ENCODE measurements around the gene GRM2.

Gene GRM2

DNA sequence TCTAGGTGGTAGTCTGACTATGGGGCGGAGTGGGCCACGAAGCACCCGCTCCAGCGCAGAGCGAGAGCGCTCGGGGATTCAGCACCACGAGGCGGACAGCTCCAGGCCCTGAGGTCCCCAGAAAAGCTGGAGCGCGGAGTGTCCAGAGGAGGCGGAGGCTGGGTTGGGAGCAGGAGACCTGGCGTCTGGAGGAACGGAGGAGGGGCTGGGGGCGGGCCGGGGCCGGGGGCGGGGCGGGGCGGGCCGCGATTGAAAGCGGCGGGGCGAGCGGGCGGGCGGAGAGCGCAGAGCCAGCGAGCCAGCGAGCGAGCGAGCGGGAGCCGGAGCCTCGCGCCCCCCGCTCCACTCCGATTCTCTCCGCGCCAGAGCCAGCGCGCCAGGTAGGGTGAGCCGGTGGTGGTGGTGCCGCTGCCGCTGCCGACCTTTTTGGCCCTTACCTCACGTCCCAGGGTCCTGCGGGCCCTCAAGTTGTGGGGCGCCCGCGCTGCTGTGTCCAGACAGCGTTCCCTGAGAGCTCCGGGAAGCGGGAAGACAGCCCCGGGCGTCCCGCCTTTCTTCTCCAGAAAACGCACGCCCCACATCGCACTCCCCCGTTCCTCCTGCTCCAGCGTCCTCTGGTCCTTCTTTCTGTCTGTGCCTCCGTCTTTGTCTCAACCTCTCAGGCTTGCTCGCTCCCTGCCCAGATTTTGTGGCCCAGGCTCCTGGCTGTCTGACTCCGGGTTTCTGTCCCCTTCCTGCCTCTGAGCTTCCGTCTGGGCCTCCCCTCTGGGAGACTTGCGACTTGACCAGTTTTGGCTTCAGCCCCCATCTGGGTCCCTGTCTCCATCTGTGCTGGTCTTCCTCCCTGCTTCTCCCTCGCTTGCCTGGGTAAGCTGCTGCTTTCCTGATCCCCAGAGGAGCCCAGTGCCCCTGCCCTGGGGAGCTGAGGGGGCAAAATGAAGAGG lies at the start of gene GRM2:
TSS of gene GRM2 (plus strand) at position 281 of the 944 bp plus-strand sequence. CDS start 1,916 bp downstream, outside the sequence.
- ATAC-seq (ENCODE audit: insufficient read depth, low read depth) = peak; percentile 64
- no peak within 1 kb of the TSS for H3K9ac ChIP-seq (ENCODE audit: low read depth, low read length)
- no peaks in the 10 kb centered on the region for H3K9me3 ChIP-seq (ENCODE audit: insufficient read depth, low read length, severe bottlenecking)
- no peaks in the 10 kb centered on the region for H3K27me3 ChIP-seq (ENCODE audit: insufficient read depth, low read length, poor library complexity)
- peaks cover 26% of the 10 kb centered on the region for H4K20me1 ChIP-seq (ENCODE audit: insufficient read depth, low read length)
- no peak within 1 kb of the TSS for H3K27ac ChIP-seq (ENCODE audit: low read length)
- H3K36me3 ChIP-seq (ENCODE audit: insufficient read depth, low read length) = peaks cover 35% of the 10 kb centered on the region
- H3K4me1 ChIP-seq (ENCODE audit: insufficient read depth, low read length) = no peaks in the 10 kb centered on the region
- H3K4me2 ChIP-seq (ENCODE audit: insufficient read depth, low read length) = no peak within 1 kb of the TSS
- H3K4me3 ChIP-seq (ENCODE audit: low read depth in 1 of 2, low read length in 2 of 2) = no peak within 1 kb of the TSS
- H2AFZ ChIP-seq (ENCODE audit: low read depth, low read length) = no peak within 1 kb of the TSS
- TF ChIP-seq EZH2 (IDR thresholded peaks at IDR 0.05; ENCODE audit: borderline replicate concordance, low read depth, low read length, severe bottlenecking) = no peak
- TF ChIP-seq, protein P1, sequence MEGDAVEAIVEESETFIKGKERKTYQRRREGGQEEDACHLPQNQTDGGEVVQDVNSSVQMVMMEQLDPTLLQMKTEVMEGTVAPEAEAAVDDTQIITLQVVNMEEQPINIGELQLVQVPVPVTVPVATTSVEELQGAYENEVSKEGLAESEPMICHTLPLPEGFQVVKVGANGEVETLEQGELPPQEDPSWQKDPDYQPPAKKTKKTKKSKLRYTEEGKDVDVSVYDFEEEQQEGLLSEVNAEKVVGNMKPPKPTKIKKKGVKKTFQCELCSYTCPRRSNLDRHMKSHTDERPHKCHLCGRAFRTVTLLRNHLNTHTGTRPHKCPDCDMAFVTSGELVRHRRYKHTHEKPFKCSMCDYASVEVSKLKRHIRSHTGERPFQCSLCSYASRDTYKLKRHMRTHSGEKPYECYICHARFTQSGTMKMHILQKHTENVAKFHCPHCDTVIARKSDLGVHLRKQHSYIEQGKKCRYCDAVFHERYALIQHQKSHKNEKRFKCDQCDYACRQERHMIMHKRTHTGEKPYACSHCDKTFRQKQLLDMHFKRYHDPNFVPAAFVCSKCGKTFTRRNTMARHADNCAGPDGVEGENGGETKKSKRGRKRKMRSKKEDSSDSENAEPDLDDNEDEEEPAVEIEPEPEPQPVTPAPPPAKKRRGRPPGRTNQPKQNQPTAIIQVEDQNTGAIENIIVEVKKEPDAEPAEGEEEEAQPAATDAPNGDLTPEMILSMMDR (IDR thresholded peaks at IDR 0.05; ENCODE audit: borderline replicate concordance, extremely low read depth, low read length, poor library complexity, severe bottlenecking) = no peak
- H3K79me2 ChIP-seq (ENCODE audit: insufficient read depth, low read length) = no peaks in the 10 kb centered on the region
- DNase-seq = peak; percentile 34

DNA sequence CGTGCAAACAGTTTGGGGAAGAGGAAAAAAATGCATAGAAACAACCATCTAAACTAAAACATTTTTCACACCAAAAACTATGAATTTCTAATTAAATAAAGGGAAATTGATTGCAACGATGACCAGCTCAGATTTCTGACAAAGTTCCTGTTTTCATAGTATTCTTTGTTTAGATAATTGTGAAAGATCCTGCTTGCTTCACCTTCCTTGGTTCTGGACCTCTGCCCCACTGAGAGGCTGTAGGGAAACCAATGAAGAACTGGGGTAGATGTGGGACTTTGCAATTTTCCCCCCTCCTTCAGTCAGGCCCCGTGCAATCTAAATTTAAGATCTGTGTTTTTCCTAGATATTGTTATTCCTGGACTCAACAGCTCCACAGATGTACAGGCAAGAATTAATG lies 49.6 kb upstream of the GRM2 start:
- no peaks in the 10 kb centered on the region for H3K27me3 ChIP-seq (ENCODE audit: insufficient read depth, low read length, poor library complexity)
- no peaks in the 10 kb centered on the region for H3K4me1 ChIP-seq (ENCODE audit: insufficient read depth, low read length)
- no peak for DNase-seq
- H3K4me3 ChIP-seq (ENCODE audit: low read depth in 1 of 2, low read length in 2 of 2) = no peak overlapping the region
- peaks cover 49% of the 10 kb centered on the region for H3K36me3 ChIP-seq (ENCODE audit: insufficient read depth, low read length)
- H3K9ac ChIP-seq (ENCODE audit: low read depth, low read length) = no peak overlapping the region
- TF ChIP-seq, protein P1 (IDR thresholded peaks at IDR 0.05; ENCODE audit: borderline replicate concordance, extremely low read depth, low read length, poor library complexity, severe bottlenecking) = no peak
- no peak for TF ChIP-seq EZH2 (IDR thresholded peaks at IDR 0.05; ENCODE audit: borderline replicate concordance, low read depth, low read length, severe bottlenecking)
- H3K79me2 ChIP-seq (ENCODE audit: insufficient read depth, low read length) = no peaks in the 10 kb centered on the region
- H3K9me3 ChIP-seq (ENCODE audit: insufficient read depth, low read length, severe bottlenecking) = no peaks in the 10 kb centered on the region
- no peak overlapping the region for H3K27ac ChIP-seq (ENCODE audit: low read length)
- no peak overlapping the region for H2AFZ ChIP-seq (ENCODE audit: low read depth, low read length)
- ATAC-seq (ENCODE audit: insufficient read depth, low read depth) = no peak
- no peaks in the 10 kb centered on the region; the same call in 1 of the 2 replicates for H4K20me1 ChIP-seq (ENCODE audit: insufficient read depth, low read length)
- H3K4me2 ChIP-seq (ENCODE audit: insufficient read depth, low read length) = no peak overlapping the region

GRCh38 chr3:51659942-51660341 lies 46.9 kb upstream of the GRM2 start:
- Histone ChIP-seq H3K27ac (ENCODE audit: low read length) (no peak overlapping the region), H3K4me2 (ENCODE audit: insufficient read depth, low read length) (no peak overlapping the region), H3K9ac (ENCODE audit: low read depth, low read length) (no peak overlapping the region), H3K9me3 (ENCODE audit: insufficient read depth, low read length, severe bottlenecking) (no peaks in the 10 kb centered on the region), H2AFZ (ENCODE audit: low read depth, low read length) (no peak overlapping the region), H3K4me3 (ENCODE audit: low read depth in 1 of 2, low read length in 2 of 2) (no peak overlapping the region), H3K36me3 (ENCODE audit: insufficient read depth, low read length) (peaks cover 60% of the 10 kb centered on the region), H4K20me1 (ENCODE audit: insufficient read depth, low read length) (peaks cover 3% of the 10 kb centered on the region; the same call in 1 of the 2 replicates), H3K27me3 (ENCODE audit: insufficient read depth, low read length, poor library complexity) (no peaks in the 10 kb centered on the region), H3K4me1 (ENCODE audit: insufficient read depth, low read length) (no peaks in the 10 kb centered on the region), H3K79me2 (ENCODE audit: insufficient read depth, low read length) (no peaks in the 10 kb centered on the region)
- no peak for TF ChIP-seq EZH2 (IDR thresholded peaks at IDR 0.05; ENCODE audit: borderline replicate concordance, low read depth, low read length, severe bottlenecking)
- TF ChIP-seq, protein P1 (IDR thresholded peaks at IDR 0.05; ENCODE audit: borderline replicate concordance, extremely low read depth, low read length, poor library complexity, severe bottlenecking) = no peak
- ATAC-seq (ENCODE audit: insufficient read depth, low read depth) = no peak
- DNase-seq = no peak

Data from DND-41 (cell line).